ENCODE measurements around the gene LRPAP1.

LRPAP1 gene

DNA sequence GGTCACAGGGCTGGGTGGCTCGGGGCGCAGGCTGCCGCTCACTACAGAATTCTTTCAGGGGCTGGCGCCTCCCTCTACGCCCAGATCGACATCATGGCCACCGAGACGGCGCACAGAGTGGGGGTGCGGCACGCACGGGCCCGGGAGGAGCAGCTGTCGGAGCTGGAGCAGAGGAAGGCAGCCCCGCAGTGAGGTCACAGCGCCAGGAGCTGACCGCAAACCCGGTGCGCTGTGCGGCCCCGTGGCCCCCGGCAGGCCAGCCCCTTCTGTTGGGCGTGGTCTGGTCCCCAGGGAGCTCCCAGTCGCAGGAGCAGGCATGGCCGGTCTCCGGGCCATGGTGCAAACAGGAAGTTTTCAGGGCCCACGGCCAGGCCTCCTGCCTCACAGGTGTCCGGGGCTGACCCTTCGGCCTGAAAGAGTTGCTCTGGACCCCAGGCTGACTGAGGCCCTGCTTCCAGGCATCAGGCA, 31.6 kb downstream of the LRPAP1 start:
- no peak for DNase-seq (ENCODE audit: low read depth)

DNA sequence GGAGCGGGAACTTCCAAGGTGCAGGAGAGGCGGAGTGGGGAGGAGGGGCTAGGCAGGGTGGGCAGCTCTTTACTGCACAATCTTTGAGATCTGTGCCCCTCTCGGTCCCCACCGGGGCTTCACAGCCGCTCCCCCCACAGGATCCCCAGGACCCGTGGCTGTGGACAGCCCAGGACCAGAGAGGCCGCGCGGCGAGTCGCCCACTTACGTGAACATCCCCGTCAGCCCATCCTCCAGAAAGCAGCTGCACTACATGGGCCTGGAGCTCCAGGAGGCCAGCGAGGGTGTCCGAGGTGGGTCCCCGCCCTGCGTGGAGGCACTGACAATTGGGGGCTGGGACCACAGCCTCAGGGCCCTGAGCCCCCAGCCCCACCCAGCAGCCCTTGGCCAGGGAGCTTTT, 32.1 kb downstream of the LRPAP1 start:
- DNase-seq (ENCODE audit: low read depth): no peak

DNA sequence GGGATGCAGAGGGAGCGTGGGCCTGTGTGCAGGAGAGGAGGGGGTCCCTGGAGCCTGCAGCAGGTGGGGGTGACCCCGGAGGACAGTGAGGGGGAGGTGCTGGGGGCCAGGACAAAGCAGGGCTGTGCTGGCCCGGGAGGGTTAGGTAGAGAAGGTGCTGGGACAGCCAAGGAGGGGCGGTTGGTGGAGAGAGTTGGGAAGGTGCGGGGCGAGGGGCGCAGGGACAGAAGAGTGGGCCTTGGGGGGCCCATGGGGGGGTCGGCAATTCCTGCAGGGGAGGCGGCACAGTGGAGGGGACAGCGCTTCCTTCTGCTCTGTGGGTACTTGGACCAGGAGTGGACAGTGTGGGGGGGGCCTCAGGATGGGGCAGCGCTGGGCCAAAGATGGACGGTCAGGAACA, 32.5 kb downstream of the LRPAP1 start:
- no peak for DNase-seq (ENCODE audit: low read depth)

DNA sequence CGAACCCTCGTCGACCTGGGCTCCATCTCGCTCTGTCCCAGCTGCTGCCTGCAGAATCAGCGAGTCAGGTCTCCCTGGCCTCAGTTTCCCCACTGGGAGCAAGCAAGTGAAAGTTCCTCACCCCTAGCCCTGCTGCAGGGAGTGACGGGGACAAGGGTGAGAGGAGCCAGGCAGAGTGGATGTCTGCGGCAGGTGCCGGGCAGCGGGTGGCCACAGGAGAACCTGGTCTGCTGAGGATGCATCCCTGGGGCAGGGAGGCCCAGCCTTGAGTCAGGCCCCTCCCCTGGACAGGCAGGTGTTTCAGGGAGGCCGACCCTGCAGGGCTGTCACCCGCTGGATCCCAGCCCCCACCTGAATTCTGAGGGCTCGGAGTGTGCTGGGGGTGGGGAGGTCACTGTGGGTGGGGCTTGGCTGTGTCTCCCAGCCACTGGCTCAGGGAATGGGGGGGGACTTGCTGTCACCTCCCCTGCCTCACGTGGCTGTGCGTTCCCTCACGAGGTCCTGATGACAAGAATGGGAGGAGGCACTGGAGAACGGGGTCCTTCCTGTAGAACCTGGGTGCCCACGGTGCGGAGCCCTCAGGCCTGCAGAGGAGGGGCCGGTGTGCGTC, 33.2 kb downstream of the LRPAP1 start:
- no peak for DNase-seq (ENCODE audit: low read depth)

DNA sequence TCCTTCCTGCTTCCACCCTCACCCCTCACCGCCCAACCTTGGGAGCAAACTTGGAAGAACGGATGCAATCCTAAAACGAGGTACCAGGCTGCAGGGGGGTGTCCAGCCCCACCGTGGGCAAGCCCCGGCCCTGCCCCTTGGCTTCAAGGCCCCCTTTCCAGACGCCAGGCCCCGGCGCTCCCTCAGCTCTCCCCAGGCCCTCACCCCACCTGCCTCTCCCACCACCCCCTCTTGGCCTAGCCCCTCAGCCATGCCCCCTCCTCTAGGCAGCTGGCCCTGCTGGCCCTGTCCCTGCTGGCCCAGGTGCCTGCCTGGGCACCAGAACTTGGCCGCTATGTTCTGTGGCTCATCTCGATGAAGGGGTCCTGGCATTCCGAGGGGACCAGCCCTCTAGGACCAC, 33.8 kb downstream of the LRPAP1 start:
- DNase-seq (ENCODE audit: low read depth): no peak

DNA sequence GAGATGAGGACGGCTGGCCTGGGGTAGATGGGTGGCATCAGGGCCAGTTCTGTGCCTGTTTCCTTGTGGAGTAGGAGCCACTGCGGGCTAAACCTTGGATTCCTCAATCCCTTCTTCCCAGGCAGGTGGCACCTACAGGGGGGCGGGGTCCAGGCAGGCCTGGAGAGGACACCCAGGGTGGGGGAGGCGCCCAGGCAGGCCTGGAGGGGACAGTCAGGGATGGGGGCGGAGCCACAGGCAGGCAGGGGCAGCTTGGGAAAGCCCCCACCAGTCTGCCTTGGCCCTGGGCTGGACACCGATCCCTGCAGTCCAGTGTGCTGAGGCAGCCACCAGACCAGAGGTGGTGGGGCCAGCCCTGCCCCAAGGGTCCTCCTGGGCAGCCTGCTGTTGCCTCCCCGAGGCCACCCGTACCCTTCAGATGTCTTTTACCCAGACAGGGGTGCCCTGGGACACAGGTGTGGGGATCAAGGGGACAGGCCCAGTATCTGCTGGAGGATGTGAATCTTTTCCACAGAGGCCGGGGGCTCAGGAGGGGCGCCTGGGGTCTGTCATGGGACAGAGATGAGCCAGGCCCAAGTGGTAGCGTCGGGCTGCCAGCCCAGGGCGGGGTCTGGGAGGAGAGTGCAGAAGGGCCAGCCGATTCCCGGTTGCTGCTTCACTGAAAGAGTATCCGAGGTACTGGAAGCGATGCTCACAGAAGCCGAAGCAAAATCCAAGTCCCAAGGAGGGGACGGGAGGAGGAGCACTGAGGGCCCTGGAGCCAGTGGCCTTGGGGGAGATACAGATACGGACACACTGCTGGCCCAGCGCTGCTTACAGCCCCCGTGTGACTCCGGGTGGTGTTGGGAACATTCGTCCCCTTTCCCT, 34.5 kb downstream of the LRPAP1 start:
- DNase-seq (ENCODE audit: low read depth): no peak

DNA sequence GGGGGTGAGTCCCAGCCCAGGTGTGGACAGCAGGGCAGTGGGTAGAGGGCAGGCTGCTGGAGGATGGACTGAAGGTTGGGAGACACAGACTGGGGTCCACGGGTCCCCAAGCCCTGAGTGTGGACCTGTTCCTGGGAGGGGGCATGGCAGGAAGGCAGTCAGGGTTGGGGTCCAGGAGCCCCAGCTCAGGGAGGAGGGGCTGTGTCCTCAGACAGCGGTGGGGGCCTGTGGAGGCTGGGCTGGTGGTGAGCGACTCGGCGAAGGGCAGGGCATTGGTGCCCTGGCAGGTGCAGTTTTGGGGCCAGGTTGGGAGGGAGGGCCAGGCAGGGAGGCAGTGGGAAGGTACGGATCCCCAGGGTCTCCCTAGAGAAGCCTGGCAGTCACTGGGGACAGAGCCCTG, 35.1 kb downstream of the LRPAP1 start:
- DNase-seq (ENCODE audit: low read depth): no peak

DNA sequence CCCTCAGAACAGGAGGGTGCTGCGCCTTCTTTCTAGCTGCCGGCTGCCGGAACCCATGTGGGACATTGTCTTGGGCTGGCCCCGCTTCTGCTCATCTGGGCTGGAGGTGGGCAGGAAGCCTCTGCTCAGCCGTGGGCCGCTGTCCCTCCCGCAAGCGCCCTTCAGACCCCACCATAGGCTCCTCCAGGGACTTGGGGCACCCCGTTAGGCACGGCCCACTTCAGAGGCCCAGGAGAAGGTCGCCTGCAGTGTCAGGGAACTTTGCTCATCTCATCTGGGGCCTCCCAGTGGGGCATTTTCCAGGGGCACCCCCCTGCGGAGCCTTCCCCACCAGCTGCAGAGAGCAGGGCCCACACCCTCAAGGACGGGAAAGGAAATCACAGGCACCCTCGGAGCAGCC, 36.2 kb downstream of the LRPAP1 start:
- DNase-seq (ENCODE audit: low read depth): no peak

DNA sequence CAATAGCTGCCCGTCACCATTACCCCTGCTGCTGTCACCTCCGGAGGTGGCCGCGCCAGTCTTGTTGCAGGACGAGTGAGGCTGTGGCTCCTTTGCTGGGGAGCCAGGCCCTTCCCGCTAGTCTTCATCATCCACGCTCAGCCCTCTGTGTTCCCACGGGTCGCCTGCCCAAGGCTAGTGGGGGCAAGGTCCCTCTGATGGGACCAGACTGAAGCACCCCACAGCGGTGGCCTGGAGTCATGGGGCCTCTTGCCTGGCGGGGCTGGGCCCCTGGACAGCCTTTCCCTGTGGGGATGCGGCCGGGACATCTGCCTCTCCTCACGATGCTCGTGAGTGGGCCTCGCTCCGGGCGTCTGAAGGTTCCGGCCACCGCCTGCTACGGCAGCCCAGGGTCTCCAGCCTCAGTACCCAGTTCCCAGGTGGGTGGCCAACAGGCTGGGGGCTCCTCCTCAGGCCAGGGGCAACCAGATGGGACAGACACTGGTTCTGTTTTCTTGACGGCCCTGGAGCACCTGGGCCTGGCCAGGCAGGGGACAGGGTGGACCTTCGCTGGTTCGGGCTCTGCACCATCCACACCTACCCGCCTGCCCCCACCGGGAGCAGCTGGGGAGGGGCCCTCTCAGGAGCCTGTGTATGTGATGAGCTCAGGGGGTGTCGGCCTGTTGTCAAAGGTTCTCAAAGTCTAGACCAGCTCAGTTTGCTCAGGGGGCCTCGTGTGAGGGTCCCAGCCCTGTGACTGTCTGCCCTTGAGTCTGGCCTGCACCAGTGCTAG, 36.8 kb downstream of the LRPAP1 start:
- no peak for DNase-seq (ENCODE audit: low read depth)

DNA sequence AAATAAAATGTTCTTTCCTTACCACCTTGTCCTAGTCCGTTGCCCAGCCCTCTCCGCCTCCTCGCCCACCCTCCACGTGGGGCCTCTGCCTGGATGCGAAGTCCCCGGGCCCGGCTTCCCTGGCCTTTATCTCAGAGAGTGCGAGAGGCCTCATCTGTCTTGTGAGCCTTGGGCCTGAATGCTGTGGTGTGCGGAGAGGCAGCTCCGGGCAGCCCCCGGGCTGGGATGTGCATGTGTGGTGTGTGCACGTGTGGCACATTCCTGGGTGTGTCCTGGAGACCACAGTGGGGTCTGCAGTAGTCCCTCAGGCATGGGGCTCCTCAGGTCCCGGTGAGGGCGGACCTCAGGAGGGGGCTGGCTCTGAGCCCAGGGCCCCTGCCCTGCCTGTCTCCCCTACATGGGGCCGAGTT, 37.8 kb downstream of the LRPAP1 start:
- DNase-seq (ENCODE audit: low read depth): no peak

DNA sequence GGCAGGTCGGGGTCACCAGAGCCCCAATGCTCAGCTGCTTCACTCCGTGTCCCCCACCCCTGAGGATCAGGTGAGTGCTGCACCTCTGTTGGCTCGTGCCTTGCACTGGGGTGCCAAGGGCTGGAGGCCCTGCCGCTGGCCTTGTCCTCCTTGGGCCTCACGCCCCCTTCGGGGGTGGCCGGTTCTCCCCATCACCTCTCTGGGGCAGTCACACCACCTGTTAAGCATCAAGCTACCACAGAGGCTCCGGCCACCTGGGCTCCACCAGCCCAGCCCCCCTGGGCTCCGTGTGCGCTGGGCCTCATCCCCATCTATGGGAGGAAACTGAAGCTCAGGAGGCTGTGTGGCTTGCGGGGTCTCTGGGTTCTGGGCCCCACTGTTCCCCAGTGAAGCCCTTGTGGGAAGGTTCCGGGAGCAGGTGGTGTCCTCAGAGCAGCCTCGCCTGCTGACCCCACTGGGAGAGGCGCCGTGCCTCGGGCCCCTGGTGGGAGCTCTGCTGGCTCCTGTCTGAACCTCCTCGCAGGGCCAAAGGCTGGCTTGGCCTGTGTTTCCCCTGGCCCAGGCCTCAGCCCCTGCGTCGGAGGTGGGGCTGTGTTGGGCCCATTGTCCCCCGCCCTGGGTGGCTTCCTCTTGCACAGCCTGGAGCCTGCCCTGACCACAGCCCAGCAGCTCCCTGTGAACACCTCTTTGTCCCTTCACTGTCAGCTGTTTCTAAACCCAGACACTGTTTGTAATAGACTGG, 38.3 kb downstream of the LRPAP1 start:
- no peak for DNase-seq (ENCODE audit: low read depth)

DNA sequence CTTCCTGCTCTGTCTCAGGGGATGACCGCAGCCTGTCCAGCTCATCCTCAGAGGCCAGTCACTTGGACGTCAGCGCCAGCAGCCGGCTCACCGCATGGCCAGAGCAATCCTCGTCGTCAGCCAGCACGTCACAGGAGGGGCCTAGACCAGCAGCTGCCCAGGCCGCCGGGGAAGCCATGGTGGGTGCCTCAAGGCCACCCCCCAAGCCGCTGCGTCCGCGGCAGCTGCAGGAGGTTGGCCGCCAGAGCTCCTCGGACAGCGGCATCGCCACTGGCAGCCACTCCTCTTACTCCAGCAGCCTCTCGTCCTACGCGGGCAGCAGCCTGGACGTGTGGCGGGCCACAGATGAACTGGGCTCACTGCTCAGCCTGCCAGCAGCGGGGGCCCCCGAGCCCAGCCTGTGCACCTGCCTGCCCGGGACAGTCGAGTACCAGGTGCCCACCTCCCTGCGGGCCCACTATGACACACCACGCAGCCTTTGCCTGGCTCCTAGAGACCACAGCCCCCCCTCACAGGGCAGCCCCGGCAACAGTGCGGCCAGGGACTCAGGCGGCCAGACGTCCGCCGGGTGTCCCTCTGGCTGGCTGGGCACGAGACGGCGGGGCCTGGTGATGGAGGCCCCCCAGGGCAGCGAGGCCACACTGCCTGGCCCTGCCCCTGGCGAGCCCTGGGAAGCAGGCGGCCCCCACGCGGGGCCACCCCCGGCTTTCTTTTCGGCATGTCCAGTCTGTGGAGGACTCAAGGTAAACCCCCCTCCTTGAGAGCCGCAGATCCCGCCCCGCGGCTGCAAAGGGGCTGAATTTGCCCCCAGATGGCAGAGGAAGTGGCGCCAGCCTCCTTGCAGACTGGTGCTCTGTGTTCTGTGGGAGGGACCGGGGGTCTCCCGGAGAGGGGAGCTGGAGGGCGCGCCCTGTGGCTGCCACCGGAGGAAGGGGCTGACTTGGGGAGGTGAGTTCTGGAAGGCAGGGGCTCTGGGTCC, 39.2 kb downstream of the LRPAP1 start:
- DNase-seq (ENCODE audit: low read depth): no peak

DNA sequence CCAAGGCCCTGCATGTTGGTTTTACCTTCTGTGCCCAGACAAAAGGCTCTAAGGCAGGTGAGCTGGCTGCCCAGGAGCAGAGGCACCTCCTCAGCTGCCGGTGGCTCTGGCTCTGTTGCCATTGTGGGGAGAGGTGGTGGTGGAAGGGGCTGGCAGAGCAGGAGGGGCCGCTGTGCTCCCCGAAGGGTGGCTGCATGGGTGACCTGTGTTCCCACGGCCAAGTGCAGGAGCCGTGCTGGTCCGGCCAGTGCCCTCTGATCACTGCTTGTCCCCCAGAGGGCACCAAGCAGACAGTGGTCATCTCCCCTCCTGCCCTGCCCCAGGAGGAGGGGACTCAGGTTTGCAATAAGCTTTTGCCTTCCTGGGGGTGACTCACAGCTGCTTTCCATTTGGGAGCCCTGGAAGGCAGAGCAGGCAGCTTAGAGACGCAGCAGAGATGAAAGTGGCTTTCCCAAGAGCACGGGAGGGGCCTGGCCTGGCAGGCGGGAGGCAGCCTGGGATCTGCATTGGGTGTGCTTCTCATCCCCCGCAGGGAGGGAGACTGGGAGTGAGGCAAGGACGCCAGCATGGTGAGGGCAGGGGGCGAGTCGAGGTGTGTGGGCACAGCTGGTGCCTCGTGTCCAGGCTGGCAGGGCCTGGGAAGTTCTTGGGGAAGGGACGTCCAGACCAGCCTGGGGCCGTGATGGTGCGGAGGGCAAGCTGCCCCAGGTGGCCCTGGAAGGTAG, 40.4 kb downstream of the LRPAP1 start:
- no peak for DNase-seq (ENCODE audit: low read depth)

DNA sequence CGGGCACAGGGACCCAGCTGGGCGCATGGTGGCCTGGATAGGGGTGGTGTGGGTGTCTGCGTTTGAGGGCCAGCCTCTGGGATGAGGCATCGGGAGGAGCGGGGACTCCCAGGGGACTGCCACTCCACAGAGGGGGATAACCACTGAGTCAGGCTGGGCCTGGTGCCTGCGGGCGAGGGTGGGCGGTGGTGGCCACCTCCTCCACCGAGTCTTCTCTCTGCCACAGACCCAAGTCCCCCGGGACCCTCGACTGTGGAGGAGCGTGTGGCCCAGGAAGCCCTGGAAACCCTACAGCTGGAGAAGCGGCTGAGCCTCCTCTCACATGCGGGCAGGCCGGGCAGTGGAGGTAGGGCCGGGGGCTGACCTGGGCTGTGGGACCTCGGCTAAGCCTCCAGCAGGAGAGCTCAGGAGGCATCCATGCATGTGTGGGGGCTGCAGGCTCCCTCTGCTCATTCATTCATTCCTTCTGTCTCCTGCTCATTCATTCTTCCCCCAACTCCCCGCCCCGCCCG, 42.7 kb downstream of the LRPAP1 start:
- no peak for DNase-seq (ENCODE audit: low read depth)

DNA sequence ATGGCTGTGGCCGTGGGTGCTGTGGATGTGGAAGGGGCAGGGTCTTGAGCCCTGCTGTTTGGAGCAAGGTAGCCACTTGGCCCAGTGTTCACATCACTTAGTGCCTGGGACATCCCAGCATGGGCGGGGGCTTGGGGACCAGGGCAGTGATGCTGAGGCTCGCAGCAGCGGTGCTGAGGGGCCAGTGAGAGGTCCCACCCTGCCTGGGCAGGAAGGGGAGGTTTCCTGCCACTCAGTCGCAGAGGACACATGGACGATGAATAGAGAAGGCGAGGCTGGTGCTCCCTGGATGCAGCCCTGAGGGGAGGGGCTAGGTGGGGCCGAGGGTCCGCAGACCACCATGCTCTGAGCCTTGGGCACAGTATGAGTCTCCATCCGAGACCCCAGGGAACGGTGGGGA, 43.4 kb downstream of the LRPAP1 start:
- DNase-seq (ENCODE audit: low read depth): no peak

DNA sequence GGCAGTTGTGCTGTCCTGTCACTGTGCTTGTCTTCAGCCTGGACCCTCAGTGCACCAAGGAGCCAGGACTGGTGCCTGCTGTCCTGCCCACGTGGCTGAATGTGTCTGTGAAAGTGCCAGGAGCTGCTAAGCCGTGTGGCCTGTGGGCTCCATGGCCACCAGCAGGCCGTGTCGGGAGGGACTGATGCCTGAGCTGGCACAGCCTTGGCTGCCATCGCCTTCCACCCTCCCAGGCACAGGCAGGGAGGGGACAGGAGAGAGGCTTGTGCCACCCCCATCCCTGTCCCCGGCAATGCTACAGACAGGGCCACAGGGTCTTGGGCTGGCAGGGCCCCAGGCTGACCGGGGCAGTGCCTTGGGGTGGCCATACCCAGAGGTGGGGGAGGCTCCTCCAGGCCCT, 44.4 kb downstream of the LRPAP1 start:
- DNase-seq (ENCODE audit: low read depth): no peak

DNA sequence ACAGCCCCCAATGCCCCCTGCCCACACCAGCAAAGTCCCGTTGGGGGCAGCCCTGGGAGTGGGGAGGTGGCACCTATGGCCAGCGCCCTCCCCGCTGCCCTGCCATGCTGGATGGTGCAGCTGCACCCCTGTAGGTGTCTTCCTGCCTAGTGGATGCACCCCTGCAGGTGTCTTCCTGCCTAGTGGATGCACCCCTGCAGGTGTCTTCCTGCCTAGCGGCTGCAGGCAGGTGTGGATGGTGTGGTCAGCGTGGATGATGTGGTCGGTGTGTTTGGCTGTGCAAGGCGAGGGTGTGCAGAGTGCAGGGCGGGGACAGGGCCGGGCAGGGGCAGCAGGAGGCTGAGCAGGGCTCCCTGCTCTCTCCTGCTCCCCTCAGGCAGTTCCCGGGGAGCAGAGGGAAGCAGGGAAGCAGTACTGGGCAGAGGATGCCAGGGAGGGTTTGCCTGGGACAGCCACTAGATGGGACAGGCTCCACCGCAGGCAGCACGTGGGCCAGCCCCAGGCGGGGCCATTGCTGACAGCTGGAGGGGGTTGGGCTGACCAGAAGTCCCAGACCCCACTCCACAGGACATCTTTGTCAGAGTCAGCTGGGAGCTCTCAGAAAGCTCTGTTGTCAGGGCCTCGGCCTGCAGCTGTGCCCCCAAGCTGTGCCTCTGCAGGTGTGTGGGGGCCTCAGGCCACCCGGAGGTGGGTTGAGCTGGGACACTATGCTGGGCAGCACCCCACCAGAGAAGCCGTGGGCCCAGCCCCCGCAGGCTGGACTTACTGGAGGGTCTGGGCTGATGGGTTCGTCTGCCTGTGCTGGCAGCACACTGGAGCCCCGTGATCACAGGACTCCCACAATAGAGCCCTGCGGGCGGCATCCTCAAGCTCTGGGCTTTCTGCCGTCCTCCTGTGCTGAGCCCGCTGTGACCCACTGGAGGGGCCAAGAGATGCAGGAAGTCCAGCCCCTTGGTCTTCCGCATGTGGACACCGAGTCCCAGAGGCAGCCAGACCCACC, 45.4 kb downstream of the LRPAP1 start:
- no peak for DNase-seq (ENCODE audit: low read depth)

DNA sequence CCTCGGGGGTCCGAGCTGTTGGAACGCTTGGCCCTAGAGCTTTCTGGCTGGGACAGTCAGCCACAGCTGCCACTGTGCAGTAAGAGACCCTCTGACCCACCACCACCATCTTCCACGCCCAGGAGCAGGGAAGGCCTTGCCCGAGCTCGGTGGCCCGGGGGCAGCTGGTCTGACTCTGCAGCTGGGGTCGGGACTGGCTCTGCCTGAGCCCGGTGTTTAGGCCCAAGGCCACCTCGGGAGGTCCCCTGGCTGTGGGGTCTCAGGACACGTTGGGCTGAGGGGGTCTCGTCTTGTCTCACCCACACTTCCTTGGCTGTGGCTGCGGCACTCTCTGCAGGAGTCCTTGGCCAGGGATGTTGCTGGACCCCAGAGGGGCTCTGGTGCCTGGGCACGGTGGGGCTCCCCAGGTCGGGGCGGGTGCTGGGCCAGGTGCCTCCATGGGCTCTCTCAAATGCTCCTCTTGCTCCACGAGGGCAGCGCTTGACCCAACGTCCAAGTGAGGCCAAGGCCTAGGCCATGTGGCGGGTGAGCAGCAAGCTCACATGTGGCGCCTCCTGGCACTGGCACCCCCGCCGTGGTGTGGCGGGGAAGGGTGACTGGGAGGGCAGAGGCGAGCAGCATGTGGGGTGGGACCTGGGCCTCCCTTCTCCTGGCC, 46.2 kb downstream of the LRPAP1 start:
- DNase-seq (ENCODE audit: low read depth): no peak

All from stimulated activated CD8-positive, alpha-beta memory T cell treated with anti-CD3 and anti-CD28 coated beads, Interleukin-12 subunit alpha, Interleukin-12 subunit beta, amount 100 ng/mL, for 4 hours (primary cell).